GM12878 (cell line): ENCODE results near the gene CEP97.

Experiments used
- CTCF ChIP-seq, 3 experiments: IDR thresholded peaks in 2 of 3; conservative IDR thresholded peaks in 1 of 3; 2 replicates each; pipeline ENCODE4 v1.5.1; 2011; ENCODE audit warnings: low read depth in 3 of 3, low read length in 3 of 3, mild to moderate bottlenecking in 3 of 3, control low read depth in 2 of 3, moderate library complexity in 2 of 3, inconsistent platforms in 1 of 3, mixed read lengths in 1 of 3; ENCODE audit not compliant: control insufficient read depth in 2 of 3, insufficient read depth in 1 of 3; ENCODE audit errors: extremely low read depth in 1 of 3
- EZH2 ChIP-seq: IDR thresholded peaks from 2 replicates; pipeline ENCODE4 v1.6.1; 2012; ENCODE audit warnings: low read depth, mild to moderate bottlenecking, control low read depth, inconsistent platforms, low read length, borderline replicate concordance; ENCODE audit not compliant: control insufficient read depth
- FOXM1 ChIP-seq: IDR thresholded peaks from 2 replicates; pipeline ENCODE4 v1.6.1; 2012; ENCODE audit warnings: low read depth, mild to moderate bottlenecking, inconsistent platforms, low read length, moderate library complexity

- TF ChIP-seq EZH2 (no peak), CTCF (IDR thresholded peaks at IDR 0.05 in 2 of 3, conservative IDR thresholded peaks at IDR 0.05 in 1 of 3; ENCODE audit: control insufficient read depth in 2 of 3, extremely low read depth in 1 of 3, insufficient read depth in 1 of 3, low read depth in 3 of 3, low read length in 3 of 3) (no peak), FOXM1 (no peak)
Observed at GRCh38 chr3:101801174-101801573, 76.8 kb downstream of the CEP97 start.
